Choroid plexus epithelial cell (primary cell): ENCODE measurements around the gene CNNM4.

Experiments used
- DNase-seq: peaks from one replicate; pipeline ENCODE4 v3.0.0-alpha.2; 2010; ENCODE audit warnings: low read depth
- H3K4me3 ChIP-seq: 2 replicates; pipeline ENCODE4 v1.5.1; 2011; ENCODE audit warnings: low read depth, mild to moderate bottlenecking, control low read depth, low read length, moderate library complexity
- CTCF ChIP-seq: conservative IDR thresholded peaks from 2 replicates; pipeline ENCODE4 v1.5.1; 2011; ENCODE audit warnings: low read depth, mild to moderate bottlenecking, control low read depth, inconsistent platforms, low read length, moderate library complexity

Gene CNNM4

GRCh38 chr2:96837575-96837974 lies 76.9 kb downstream of the CNNM4 start:
- DNase-seq, result no peak
- no peak overlapping the region for H3K4me3 ChIP-seq
- TF ChIP-seq CTCF, result no peak

GRCh38 chr2:96838345-96839292 lies 77.9 kb downstream of the CNNM4 start:
- DNase-seq, result no peak
- TF ChIP-seq CTCF, result no peak
- no peak overlapping the region for H3K4me3 ChIP-seq

GRCh38 chr2:96839293-96839874 lies 78.7 kb downstream of the CNNM4 start:
- TF ChIP-seq CTCF, result no peak
- no peak for DNase-seq
- H3K4me3 ChIP-seq, result no peak overlapping the region

- no peak for TF ChIP-seq CTCF
- no peak for DNase-seq
- no peak overlapping the region for H3K4me3 ChIP-seq
Observed at GRCh38 chr2:96839875-96840850, 79.5 kb downstream of the CNNM4 start.

GRCh38 chr2:96841701-96842495 lies 81.2 kb downstream of the CNNM4 start:
- TF ChIP-seq CTCF, result no peak
- H3K4me3 ChIP-seq, result no peak overlapping the region
- DNase-seq, result no peak

- no peak for DNase-seq
- no peak overlapping the region for H3K4me3 ChIP-seq
- TF ChIP-seq CTCF, result no peak
Observed at GRCh38 chr2:96842600-96842999, 81.9 kb downstream of the CNNM4 start.
